Keratinocyte (primary cell): ENCODE data around the gene ZNF160. TPM values are rescaled to one million over a fixed set of nuclear protein-coding genes. Genes with fewer than 3 reads are reported as not detected.

ENCODE experiments used
- DNase-seq: peaks from one replicate; pipeline ENCODE4 v3.0.0-alpha.2; 2011; ENCODE audit warnings: low read depth, missing footprints, low spot score
- FAIRE-seq: peaks from 2 replicates; lab custom pipeline; 2011; peaks lifted over from hg19 to GRCh38; lab: Jason Lieb, UNC
- H2AFZ ChIP-seq: 2 replicates; pipeline ENCODE4 v1.6.0; 2012; ENCODE audit warnings: low read length, control low read depth, inconsistent platforms; ENCODE audit not compliant: control insufficient read depth
- H3K27ac ChIP-seq: 2 replicates; pipeline ENCODE4 v1.5.1; 2011; ENCODE audit warnings: low read length; ENCODE audit not compliant: control insufficient read depth, insufficient read depth
- H3K27me3 ChIP-seq: 3 replicates; pipeline ENCODE4 v1.6.0; 2011; ENCODE audit warnings: low read length; ENCODE audit not compliant: control insufficient read depth, insufficient read depth; ENCODE audit errors: extremely low read depth
- H3K36me3 ChIP-seq, 2 experiments: 2 replicates in 1 of 2; 3 replicates in 1 of 2; pipeline ENCODE4 v1.5.1; 2011; ENCODE audit warnings: low read length in 2 of 2, mild to moderate bottlenecking in 1 of 2; ENCODE audit not compliant: control insufficient read depth in 2 of 2, insufficient read depth in 2 of 2; ENCODE audit errors: extremely low read depth in 1 of 2
- H3K4me1 ChIP-seq: 3 replicates; pipeline ENCODE4 v1.5.1; 2011; ENCODE audit warnings: low read length; ENCODE audit not compliant: control insufficient read depth, insufficient read depth; ENCODE audit errors: extremely low read depth
- H3K4me2 ChIP-seq: 3 replicates; pipeline ENCODE4 v1.6.0; 2011; ENCODE audit warnings: low read depth, low read length; ENCODE audit not compliant: control insufficient read depth, insufficient read depth; ENCODE audit errors: extremely low read depth
- H3K4me3 ChIP-seq, 3 experiments: fragments of 200-600 bp in 1 of 3; sonication (generic) in 1 of 3; 2 replicates in 2 of 3; 3 replicates in 1 of 3; pipeline ENCODE4 v1.5.1; 2011 to 2016; ENCODE audit warnings: low read length in 3 of 3, mild to moderate bottlenecking in 3 of 3, control low read depth in 2 of 3, inconsistent platforms in 1 of 3, low read depth in 1 of 3, mixed read lengths in 1 of 3, mixed run types in 1 of 3, moderate library complexity in 1 of 3; ENCODE audit not compliant: control insufficient read depth in 2 of 3, insufficient read depth in 2 of 3; ENCODE audit errors: extremely low read depth in 1 of 3
- H3K79me2 ChIP-seq: 2 replicates; pipeline ENCODE4 v1.6.0; 2012; ENCODE audit warnings: low read length; ENCODE audit not compliant: control insufficient read depth, insufficient read depth
- H3K9ac ChIP-seq: 3 replicates; pipeline ENCODE4 v1.6.0; 2011; ENCODE audit warnings: low read length; ENCODE audit not compliant: control insufficient read depth, insufficient read depth; ENCODE audit errors: extremely low read depth
- H3K9me1 ChIP-seq: 3 replicates; pipeline ENCODE4 v1.6.0; 2011; ENCODE audit warnings: low read length; ENCODE audit not compliant: control insufficient read depth, insufficient read depth; ENCODE audit errors: extremely low read depth
- H3K9me3 ChIP-seq: 2 replicates; pipeline ENCODE4 v1.5.1; 2012; ENCODE audit warnings: low read depth, low read length; ENCODE audit not compliant: control insufficient read depth
- H4K20me1 ChIP-seq: 3 replicates; pipeline ENCODE4 v1.6.0; 2011; ENCODE audit warnings: low read length; ENCODE audit not compliant: control insufficient read depth, insufficient read depth; ENCODE audit errors: extremely low read depth
- EZH2 ChIP-seq: IDR thresholded peaks from one replicate; pipeline ENCODE4 v1.6.1; 2012; ENCODE audit warnings: inconsistent platforms, mild to moderate bottlenecking, low read length, moderate library complexity
- dilution Hi-C: fragments of 300-500 bp; cut with MboI; formaldehyde crosslinking; loops from one replicate; pipeline ENCODE4 v1.7.0; 2020; ENCODE audit warnings: low sequenced_read_pairs; ENCODE audit not compliant: extremely low pct_ligation_motif_present
- polyA plus RNA-seq, 5 experiments: library from polyadenylated mRNA; depleted of rRNA in 3 of 5; stranded (reverse) in 3 of 5; stranded (forward) in 1 of 5; unstranded in 1 of 5; fragments of >200 nt; gene quantifications; 1 replicate in 1 of 5; 2 replicates in 3 of 5; 3 replicates in 1 of 5; pipeline versions ENCODE4 v1.2.1 to v1.2.3, GENCODE V29; 2011 to 2012; ENCODE audit warnings: missing spikeins in 2 of 5, low read depth in 1 of 5, low replicate concordance in 1 of 5
- TF ChIP-seq, protein P1 (sequence below), 3 experiments: IDR thresholded peaks in 1 of 3; conservative IDR thresholded peaks in 1 of 3; optimal IDR thresholded peaks in 1 of 3; 2 replicates in 2 of 3; 3 replicates in 1 of 3; pipeline versions ENCODE3 to v1.5.1; 2011; ENCODE audit warnings: low read length in 3 of 3, mild to moderate bottlenecking in 3 of 3, moderate library complexity in 2 of 3, control low read depth in 1 of 3, inconsistent platforms in 1 of 3; ENCODE audit not compliant: insufficient read depth in 2 of 3; ENCODE audit errors: extremely low read depth in 1 of 3

ZNF160 gene
- polyA plus RNA-seq, 1 donor (not counting 4 experiments of a cell fraction or from before 2014, with no cell fraction given) = 14.4 TPM

DNA sequence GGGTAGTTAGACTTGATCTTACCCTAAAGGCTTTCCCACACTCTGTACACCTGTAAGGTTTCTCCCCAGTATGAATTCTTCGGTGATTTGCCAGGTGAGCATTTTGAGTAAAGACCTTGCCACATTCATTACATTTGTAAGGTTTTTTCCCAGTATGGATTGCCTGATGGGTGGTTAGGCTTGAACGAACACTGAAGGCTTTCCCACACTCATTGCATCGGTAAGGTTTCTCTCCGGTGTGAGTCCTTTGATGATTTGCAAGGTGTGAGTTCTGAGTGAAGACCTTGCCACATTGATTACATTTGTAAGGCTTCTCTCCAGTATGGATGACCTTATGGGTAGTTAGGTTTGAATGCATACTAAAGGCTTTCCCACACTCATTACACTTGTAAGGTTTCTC is 35.0 kb downstream of the ZNF160 start:
- Histone ChIP-seq H3K79me2 (no peaks in the 10 kb centered on the region), H4K20me1 (no peaks in the 10 kb centered on the region), H3K9ac (no peak overlapping the region), H3K36me3 (peaks cover 16 to 20% of the 10 kb centered on the region in 2 experiments), H3K9me3 (peaks cover 37% of the 10 kb centered on the region), H3K27me3 (no peaks in the 10 kb centered on the region), H2AFZ (no peak overlapping the region), H3K27ac (no peak overlapping the region), H3K4me3 (no peak overlapping the region), H3K4me1 (no peaks in the 10 kb centered on the region), H3K9me1 (no peaks in the 10 kb centered on the region), H3K4me2 (no peak overlapping the region)
- dilution Hi-C loops = no loop called here
- no peak for DNase-seq
- FAIRE-seq = no peak
- no peak for TF ChIP-seq EZH2
- TF ChIP-seq, protein P1, sequence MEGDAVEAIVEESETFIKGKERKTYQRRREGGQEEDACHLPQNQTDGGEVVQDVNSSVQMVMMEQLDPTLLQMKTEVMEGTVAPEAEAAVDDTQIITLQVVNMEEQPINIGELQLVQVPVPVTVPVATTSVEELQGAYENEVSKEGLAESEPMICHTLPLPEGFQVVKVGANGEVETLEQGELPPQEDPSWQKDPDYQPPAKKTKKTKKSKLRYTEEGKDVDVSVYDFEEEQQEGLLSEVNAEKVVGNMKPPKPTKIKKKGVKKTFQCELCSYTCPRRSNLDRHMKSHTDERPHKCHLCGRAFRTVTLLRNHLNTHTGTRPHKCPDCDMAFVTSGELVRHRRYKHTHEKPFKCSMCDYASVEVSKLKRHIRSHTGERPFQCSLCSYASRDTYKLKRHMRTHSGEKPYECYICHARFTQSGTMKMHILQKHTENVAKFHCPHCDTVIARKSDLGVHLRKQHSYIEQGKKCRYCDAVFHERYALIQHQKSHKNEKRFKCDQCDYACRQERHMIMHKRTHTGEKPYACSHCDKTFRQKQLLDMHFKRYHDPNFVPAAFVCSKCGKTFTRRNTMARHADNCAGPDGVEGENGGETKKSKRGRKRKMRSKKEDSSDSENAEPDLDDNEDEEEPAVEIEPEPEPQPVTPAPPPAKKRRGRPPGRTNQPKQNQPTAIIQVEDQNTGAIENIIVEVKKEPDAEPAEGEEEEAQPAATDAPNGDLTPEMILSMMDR (optimal IDR thresholded peaks at IDR 0.05 in 1 of 3, IDR thresholded peaks at IDR 0.05 in 1 of 3, conservative IDR thresholded peaks at IDR 0.05 in 1 of 3; ENCODE audit: extremely low read depth in 1 of 3, insufficient read depth in 2 of 3, low read length in 3 of 3) = no peak

DNA sequence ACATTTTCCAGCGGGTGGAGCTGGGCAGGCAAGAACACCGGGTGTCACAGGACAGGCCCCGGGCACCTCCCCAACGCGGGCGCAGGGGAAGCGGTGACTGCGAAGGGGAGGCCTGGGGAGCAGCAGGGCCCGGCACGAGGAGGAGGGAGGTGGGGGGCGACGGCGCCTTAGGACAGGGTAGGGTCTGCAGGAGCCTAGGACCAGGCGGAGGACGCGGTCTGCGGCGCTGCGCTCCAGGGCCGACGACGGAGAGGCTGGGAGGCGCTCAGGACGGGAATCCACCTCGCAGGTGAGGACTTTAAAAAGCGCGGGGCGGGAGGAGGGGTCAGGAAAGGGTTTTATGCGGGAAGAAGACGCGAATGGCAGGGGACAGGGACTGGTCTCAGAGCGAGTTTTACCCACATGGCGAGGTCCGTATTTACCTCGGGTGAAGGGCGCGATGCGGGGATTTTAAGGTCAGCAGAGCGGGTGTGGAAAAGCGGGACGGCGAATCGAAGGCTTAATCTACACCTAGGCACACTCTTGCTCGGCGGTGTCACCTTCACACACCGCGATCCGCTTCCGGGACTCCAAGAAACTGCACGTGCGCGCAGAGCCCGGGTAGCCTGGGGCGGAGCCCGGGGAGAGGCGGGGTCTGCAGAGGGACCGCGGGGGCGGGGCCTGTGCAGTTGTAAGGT is 45.2 kb downstream of the ZNF160 start:
- Histone ChIP-seq H4K20me1 (no peaks in the 10 kb centered on the region), H3K79me2 (no peaks in the 10 kb centered on the region), H3K4me3 (peak overlapping the region in 2 of 3 experiments; percentile 13 to 22), H3K27me3 (no peaks in the 10 kb centered on the region), H3K4me1 (no peaks in the 10 kb centered on the region), H3K9me1 (no peaks in the 10 kb centered on the region), H3K36me3 (no peaks in the 10 kb centered on the region), H3K9me3 (peaks cover 9% of the 10 kb centered on the region), H3K27ac (no peak overlapping the region), H3K4me2 (peak overlapping the region; percentile 62), H2AFZ (peak overlapping the region; percentile 36), H3K9ac (no peak overlapping the region)
- no peak for FAIRE-seq
- DNase-seq = no peak
- TF ChIP-seq, protein P1 (optimal IDR thresholded peaks at IDR 0.05 in 1 of 3, IDR thresholded peaks at IDR 0.05 in 1 of 3, conservative IDR thresholded peaks at IDR 0.05 in 1 of 3; ENCODE audit: extremely low read depth in 1 of 3, insufficient read depth in 2 of 3, low read length in 3 of 3) = no peak
- dilution Hi-C loops = no loop called here
